CD4-positive, alpha-beta T cell treated with Interleukin-6 for 4 hours (primary cell): Measurements from ENCODE around the gene B4GALT5.
"Not testable (repeated sequence)": the region's sequence is repeated elsewhere in the genome, so short reads cannot be mapped to it uniquely, and the experiment has no call there.

Experiments
- DNase-seq: peaks from one replicate; pipeline ENCODE4 v3.0.0-alpha.2; 2020; ENCODE audit warnings: mixed read lengths

The B4GALT5 gene, protein sequence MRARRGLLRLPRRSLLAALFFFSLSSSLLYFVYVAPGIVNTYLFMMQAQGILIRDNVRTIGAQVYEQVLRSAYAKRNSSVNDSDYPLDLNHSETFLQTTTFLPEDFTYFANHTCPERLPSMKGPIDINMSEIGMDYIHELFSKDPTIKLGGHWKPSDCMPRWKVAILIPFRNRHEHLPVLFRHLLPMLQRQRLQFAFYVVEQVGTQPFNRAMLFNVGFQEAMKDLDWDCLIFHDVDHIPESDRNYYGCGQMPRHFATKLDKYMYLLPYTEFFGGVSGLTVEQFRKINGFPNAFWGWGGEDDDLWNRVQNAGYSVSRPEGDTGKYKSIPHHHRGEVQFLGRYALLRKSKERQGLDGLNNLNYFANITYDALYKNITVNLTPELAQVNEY

DNA sequence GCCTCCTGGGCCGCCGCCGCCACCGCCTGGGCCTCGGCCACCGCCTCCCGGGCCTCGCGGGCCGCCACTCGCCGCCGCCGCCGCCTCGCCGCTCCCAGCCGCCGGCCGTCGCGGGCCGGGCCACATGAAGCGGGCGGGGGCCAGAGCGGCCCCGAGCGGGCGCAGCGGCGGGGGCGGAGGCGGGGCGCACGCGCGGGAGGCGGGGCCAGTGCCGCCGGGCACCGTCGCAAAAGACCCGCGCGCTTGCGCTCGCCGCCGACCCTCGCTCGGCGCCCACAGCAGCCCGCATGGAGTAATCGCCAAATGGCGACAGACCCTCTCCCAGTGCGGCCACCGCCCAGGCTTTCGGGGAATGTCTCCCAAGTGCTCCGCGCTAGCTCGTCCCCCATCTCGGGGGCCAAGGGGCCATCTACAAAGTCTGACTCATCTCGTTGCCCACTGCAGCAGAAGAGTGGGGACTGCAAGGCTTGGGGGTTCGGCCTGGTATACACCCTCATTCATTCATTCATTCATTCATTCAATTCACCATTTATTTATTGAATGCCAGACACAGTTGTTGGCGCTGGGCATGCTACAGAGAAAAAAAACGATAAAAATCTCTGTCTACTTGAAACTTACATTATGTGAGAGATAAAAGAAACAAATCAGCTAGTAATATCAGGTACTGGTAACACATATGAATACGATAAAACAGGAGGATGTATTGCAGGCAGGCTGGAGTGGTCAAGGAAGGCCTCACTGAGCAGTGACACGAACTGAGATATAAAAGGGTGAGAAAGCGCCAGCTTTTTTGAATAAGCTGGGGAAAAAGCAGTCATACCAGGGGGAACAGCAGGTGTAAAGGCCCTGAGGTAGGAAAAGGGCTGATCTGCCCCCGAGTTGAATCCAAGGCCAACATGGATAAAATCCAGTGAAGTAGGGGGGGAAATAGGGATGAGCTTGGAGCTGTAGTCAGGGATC, at the start of gene B4GALT5:
Gene B4GALT5, minus strand, starts transcription at position 126 of the 960 bp plus-strand sequence. CDS start 188 bp downstream, outside the sequence.
- DNase-seq, result peak; percentile 69

DNA sequence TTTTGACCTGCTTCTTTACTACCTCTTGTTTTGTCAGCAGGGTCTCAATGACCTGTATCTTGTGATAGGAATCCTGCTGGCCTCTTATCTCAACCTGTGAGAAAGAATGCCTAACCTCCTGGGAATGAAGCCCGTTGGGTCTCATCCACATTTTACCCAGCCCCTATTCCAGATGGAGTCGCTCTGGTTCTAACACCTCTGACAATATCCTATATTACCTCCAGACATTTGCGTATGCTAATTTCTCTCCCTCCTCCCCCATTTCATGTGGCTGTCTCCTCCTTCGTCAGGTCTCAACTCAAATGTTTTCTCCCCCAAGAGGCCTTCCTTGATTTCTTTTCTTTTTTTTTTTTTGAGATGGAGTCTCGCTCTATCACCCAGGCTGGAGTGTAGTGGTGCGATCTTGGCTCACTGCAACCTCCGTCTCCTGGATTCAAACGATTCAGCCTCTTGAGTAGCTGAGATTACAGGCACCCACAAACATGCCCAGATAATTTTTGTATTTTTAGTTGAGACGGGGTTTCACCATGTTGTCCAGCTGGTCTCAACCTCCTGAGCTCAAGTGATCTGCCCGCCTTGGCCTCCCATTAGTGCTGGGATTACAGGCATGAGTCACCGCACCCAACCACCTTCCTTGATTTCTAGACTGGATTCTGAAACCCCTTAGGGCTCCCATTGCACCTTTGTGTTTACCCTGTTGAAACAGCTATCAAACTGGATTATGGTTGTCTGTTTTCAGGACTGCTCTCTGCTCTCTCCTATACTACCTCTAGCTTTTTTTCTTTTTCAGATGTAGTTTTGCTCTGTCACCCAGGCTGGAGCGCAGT, 49.5 kb upstream of the B4GALT5 start:
- DNase-seq, result no peak

DNA sequence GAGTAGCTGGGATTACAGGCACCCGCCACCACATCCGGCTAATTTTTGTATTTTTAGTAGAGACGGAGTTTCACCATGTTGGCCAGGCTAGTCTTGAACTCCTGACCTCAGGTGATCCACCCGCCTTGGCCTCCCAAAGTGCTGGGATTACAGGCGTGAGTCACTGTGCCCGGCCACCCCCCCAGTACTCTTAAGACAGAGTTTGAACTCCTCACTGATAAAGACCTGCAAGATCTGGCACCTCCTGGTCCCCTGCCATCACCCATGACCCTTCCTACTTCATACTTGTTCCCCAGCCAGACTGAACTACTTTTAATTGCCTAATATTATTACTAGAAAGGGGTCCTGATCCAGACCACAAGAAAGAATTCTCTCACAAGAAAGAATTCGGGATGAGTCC, 48.2 kb upstream of the B4GALT5 start:
- not testable (repeated sequence) for DNase-seq

DNA sequence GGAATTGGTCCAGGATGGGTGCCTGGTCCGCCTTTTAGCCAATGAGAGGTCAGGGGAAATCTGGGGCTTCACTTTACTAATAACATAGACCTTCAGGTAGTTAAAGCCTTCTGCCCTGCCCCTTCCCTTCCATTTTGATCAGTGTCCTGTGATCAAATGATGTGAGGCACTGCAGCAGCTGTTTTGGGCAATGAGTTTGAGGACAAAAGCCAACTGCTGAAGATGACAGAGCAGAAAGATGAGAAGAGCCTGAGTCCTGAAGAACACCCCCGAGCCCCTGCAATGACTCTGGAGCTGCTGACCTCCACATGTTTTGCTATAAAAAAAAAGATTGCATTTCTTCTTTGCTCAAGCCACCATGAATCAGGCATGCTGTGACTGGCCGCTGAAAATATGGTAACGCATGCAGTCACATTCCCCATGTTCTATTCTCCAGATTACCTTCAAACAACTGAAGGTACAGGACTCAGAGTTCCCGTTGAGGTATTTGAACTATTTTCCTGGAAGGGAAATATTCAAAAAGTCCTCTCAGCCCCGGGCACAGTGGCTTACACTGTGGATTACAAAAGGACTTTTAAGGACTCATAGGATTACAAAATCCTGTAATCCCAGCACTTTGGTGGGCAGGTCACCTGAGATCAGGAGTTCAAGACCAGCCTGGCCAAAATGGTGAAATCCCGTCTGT, 45.7 kb upstream of the B4GALT5 start:
- DNase-seq, result no peak

DNA sequence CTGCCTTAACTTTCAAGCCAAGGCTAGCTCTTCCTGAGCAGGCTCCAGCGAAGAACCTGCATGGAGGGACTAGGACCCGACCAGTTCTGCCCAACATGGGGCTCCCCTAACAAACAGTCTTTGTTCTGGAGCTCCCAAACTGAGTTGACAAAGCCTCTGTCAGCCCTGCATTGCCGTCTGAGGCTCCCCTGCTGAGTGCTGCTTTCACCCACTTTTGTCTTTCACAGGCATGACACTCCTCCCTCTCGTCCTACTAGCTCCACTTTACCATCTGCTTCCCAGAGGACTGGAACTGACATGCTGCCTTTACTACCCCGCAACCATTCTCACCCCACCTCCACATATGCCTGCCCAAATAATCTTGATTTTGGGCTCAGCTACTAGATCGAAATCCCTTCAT, 45.1 kb upstream of the B4GALT5 start:
- DNase-seq, result no peak

DNA sequence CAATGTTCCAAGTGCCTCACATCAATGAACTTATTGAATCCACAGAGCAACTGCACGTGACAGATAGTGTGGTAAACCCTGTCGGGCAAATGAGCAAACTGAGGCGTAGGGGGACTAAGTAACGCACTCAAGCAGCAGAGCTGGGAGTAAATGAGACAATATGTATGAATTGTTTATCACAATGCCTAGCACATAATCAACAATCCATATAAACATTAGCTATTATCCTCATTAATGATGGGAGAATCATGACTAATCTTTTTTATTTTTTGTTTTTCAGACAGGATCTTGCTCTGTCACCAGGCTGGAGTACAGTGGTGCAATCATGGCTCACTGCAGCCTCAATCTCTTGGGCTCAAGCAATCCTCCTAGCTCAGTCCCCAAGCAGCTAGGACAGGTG, 43.9 kb upstream of the B4GALT5 start:
- DNase-seq, result no peak

DNA sequence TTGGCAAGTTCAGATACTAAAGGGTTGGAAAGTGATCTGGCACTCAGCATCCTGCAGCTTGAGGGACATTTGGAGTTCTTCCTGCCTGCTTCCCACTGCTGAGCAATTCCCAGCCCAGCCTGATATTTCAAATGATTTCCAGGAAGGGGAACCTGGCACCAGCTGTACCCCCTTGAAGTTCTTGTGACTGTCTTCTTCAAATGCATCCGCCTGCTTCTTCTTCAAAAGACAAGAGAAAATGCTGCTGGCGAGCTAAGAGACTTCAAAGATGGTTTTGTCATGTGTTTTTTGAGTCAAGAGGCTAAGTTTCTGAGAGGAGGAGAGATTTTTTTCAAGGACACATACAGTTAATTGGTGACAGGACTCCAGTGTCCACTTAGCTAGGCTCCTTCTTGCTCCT, 42.6 kb upstream of the B4GALT5 start:
- no peak for DNase-seq

DNA sequence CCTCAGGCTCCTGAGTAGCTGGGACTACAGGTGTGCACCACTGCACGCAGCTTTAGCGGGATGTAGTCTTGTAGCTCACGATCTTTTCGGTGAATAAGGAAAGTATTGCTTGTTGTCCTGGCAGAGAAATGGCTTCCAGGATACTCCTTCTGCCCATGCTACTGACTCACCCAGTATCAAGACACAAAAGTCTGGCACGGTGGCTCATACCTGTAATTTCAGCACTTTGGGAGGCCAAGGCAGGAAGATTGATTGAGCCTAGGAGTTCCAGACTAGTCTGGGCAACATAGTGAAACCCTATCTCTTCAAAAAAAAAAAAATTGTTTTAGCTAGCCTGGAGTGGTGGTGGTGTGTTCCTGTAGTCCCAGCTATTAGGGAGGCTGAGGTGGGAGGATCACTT, 40.9 kb upstream of the B4GALT5 start:
- DNase-seq, result no peak

DNA sequence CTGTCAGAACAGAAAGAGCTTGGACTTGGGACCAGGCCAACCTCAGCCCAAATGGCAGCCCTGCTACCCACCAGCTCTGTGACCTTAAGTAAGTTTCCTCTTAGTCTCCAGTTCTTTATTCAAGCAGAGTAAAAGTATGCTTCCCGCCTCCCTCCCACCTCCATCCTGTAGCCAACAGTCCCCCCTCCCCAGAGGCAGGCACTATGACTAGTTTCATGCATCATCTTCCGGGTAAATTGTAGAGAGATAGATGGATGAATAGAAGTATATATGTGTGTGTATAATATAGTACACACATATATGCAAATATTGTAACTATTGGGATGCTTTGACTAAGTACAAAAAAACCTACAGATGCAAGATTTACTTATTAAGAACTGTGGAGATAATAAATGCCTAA, 39.5 kb upstream of the B4GALT5 start:
- no peak for DNase-seq

DNA sequence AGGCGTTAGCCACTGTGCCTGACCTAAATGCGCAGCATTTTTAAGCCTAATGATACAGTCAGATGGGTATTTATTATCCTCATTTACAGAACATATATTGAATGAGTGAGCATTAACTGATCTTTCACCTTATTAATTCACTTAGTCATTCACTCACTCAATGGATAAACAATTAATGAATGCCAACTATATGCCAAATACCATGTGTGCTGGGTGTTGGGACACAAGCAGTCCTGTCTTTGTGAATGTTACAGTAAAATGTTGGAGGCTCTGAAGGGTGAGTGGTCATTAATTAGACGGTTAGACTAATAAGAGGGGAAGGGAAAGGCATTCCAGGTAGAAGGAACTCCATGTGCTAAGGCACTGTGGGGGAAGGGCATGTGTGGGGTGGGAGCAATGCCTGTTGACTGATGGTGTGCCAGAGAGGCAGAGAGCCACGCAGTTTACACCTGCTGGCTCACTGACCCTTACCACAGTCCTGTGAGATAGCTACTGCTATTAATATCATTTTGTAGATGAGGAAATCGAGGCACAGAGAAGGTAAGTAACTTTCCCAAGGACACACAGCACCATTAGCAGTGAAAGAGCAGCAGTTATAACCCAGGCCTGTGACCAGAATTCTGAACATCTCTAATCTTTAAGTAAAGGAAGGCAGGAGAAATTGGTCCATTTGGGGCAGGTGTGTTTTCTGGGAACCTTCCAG, 38.7 kb upstream of the B4GALT5 start:
- DNase-seq, result no peak

DNA sequence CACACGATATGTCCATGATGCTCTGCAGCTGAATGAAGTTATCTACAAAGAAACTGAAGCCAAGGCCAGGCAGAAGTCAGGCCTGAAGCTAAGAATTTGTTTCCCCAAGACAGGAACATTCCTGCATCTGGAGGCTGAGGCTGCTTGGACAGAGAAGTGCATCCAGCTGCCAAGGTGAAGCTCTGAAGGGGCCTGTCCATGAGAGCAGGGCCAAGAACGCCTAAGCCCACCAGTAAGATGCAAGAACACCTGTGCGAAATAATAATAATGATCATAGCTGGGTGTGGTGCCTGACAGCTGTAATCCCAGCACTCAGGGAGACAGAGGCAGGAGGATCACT, 37.7 kb upstream of the B4GALT5 start:
- no peak for DNase-seq

DNA sequence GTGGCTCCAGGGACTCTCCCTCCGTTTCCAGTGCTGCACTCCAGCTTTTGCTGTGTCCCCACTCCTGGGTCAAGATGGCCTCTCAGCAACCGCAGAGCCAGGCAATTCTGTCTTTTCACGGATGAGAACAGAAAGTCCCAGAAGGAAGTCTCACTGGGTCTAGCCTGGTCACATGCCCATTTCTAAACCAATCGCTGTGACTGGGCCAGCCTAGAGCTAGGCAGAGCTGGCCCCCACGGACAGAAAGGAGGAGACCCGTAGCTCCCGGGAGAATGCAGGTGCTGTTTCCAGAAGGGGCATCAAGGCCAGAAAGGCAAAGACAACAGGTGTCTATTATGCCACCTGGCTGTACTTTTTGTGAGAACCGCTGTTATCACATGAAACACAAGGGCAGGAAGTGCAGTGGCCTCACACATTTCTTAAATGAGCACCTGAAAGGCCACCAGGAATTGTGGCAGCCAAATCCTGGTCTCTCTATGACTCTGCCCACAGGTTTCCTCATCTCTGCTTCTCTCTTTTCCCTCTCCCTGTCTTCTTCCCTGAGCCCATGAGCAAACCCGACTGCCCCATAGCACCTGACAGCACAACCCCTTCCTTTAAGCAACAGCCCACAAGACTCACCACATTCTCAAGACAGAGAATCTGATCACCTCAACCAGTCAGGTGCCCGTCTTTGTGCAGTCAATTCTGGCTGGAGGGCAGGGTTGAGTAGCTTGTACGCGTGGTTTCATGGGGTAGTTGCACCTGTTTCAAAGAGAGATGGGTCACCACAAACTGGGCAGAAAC, 37.1 kb upstream of the B4GALT5 start:
- DNase-seq, result no peak

DNA sequence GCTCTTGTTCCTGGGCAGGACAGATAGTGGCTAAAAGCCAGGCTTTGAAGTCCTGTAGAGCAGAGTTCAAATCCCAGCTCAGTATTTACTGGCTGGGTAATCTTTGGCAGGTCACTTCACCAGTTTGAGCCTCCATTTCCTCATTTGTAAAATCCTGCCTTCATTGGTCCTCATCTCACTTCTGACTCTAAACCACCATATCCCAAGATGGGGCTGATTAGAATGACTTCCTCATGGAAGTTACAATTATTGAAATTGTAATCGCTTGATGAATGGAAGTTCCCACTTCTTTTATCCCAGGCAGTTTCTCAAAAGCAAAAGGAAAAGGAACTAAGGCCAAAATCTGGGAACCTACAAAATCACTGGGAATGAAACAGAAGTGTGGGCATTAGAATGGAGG, 35.9 kb upstream of the B4GALT5 start:
- DNase-seq, result no peak

DNA sequence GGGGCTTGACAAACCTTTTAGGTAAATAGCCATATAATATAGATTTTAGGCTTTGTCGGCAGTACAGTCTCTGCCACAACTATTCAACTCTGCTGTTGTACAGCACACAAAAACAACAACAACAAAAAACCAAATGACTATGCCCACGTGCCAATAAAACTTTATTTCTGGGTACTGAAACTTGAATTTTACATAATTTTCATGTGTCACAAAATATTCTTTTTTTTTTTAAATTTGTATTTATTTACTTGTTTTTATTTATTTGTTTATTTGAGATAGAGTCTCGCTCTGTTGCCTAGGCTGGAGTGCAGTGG, 34.8 kb upstream of the B4GALT5 start:
- DNase-seq, result no peak

DNA sequence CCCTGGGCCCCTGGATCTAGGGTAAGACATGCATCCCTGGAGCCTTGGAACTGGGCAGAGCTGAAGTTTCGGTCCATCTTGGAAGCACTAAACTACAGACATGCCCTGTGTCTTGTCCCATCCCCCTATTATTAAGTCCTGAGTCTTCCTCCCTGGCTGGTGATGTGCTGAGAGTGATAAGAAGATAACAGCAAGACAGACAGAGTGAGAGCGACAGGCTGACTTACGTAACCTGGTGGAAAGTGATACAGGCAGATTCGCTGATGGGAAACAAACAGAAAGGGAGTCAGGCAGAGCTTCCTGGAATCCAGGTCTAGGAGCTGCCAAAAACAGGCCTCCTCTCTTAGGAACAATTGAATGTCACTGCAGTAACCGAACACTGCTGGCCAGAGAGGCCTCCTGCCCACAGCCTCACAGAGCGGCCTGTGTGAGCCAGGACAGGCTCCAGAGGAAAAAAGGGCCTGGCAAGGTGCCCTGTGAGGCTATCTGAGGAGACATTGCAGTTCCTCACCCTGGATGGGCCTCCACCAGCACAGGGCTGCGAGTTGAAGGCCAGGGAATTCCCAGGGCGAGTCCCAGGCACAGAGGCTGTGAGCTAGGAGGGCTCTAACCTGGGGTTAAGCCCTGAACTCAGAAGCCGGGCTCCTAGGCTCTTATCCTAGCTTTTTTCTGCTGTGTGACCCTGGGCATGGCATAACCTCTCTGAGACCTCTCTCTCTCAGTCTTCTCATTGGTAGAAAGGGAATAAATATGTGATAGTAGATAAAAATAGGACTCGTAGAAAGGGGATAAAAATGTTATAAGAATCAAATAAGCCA, 34.2 kb upstream of the B4GALT5 start:
- DNase-seq, result no peak

DNA sequence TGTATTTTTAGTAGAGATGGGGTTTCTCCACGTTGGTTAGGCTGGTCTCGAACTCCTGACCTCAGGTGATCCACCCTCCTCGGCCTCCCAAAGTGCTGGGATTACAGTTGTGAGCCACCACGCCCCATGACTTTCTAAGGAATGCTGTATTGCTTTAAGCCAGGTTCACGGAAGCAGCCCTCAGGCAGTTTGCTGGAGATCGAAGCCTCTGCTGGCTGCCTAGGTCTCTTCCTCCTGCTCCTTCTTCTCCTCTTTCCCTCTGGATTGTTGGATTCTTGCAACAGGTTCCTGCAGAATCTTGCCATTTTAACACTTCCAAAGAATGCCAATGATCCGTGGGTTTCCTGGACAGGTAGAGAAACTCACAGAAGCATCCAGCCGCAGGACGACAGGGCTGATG, 29.3 kb upstream of the B4GALT5 start:
- DNase-seq, result no peak

DNA sequence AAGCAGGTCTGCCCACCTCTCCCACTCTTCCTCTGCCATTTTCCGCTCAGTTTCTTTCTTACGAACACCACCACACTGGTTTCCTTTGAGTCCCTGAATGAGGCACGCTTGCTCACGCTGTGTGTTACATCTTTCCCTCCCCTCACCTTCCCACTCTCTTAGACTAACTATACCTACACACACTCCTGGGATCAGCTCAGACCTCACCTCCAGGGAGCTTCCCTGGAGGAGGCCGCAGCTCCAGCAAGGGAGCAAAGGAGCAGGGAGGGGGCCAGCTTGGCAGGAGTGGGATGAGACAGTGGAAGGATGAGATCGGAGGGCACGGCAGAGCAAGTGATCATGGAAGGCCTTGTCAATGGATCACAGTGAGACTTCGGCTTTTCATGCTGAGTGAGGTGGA, 28.3 kb upstream of the B4GALT5 start:
- DNase-seq, result no peak

DNA sequence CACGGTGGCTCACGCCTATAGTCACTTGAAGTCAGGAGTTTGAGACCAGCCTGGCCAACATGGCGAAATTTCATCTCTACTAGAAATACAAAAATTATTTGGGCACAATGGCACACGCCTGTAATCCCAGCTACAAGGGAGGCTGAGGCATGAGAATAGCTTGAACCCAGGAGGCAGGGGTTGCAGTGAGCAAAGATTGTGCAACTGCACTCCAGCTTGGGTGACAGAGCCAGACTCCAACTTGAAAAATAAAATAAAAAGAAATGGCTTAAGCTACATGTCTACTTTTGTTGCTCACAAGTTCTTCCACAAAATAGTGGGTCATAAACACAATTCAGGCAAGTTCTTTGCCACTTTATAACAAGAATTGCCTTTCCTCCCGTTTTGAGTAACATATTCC, 27.1 kb upstream of the B4GALT5 start:
- DNase-seq, result no peak

DNA sequence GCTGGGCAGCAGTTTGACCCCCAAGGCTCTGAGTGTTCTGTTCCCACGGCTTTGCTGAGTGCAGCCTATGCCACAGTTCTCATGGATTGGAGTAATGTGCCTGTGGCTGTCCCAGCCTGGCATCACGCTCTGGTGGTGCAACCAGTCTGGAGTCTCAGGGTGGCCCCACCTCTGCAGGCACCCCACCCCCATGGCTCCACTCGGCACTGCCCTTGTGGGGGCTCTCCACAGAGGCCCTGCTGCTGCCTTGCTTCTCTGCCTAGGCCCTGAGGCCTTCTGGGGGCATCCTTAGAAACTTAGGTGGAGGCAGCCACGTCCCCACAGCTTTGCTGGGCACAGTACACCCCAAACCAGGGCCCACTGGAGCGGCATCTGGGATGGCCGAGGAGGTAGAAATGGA, 25.4 kb upstream of the B4GALT5 start:
- no peak for DNase-seq

DNA sequence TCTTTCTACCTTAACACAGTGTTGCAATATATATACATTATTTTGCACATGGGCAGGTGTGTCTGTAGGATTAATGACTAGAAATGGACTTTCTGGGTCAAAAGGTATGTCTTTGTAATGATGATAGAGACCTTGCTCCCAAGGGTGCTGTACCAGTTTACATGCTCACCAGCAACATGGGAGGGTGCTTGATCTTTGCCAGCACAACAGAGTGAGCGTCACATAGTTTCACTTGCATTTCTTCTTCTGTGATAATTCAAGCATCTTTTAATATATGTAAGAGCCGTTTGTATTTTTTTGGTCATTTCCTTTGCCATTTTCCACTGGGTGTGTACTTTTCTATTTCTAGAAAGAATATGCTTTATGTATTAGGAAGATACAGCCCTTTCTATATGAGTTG, 23.6 kb upstream of the B4GALT5 start:
- no peak for DNase-seq
